Stimulated activated CD4-positive, alpha-beta T cell treated with anti-CD3 and anti-CD28 coated beads, Interleukin-2, amount 100 ng/mL, for 24 hours (primary cell): ENCODE measurements around the gene STRBP.
A peak's percentile ranks its signal among the peaks of the same experiment; 100 is the strongest.

Source experiments
- DNase-seq, 2 donors: peaks; one replicate each; pipeline ENCODE4 v3.0.0-alpha.2; 2020

STRBP gene

GRCh38 chr9:123090956-123091355 is 177.4 kb downstream of the STRBP start:
- no peak for DNase-seq

- no peak for DNase-seq
Observed at GRCh38 chr9:123090198-123090896, 178.0 kb downstream of the STRBP start.

- no peak for DNase-seq
Observed at GRCh38 chr9:123089790-123090189, 178.6 kb downstream of the STRBP start.

- DNase-seq: no peak
Observed at GRCh38 chr9:123089040-123089439, 179.3 kb downstream of the STRBP start.

GRCh38 chr9:123087359-123087888 is 181.0 kb downstream of the STRBP start:
- DNase-seq: no peak

- no peak for DNase-seq
Observed at GRCh38 chr9:123085916-123086315, 182.5 kb downstream of the STRBP start.

GRCh38 chr9:123084256-123084655 is 184.1 kb downstream of the STRBP start:
- DNase-seq: no peak

- no peak for DNase-seq
Observed at GRCh38 chr9:123083680-123084079, 184.7 kb downstream of the STRBP start.

GRCh38 chr9:123081824-123082223 is 186.6 kb downstream of the STRBP start:
- DNase-seq: peak in 1 of 2 donors; percentile 20

- no peak for DNase-seq
Observed at GRCh38 chr9:123080444-123080843, 187.9 kb downstream of the STRBP start.

- no peak for DNase-seq
Observed at GRCh38 chr9:123074628-123075027, 193.8 kb downstream of the STRBP start.

GRCh38 chr9:123073991-123074422 is 194.4 kb downstream of the STRBP start:
- no peak for DNase-seq

- no peak for DNase-seq
Observed at GRCh38 chr9:123073441-123073840, 194.9 kb downstream of the STRBP start.

- DNase-seq: no peak
Observed at GRCh38 chr9:123072407-123072995, 195.9 kb downstream of the STRBP start.
